ENCODE results near the gene RUNX1.
"Not testable (repeated sequence)": the region's sequence is repeated elsewhere in the genome, so short reads cannot be mapped to it uniquely, and the experiment has no call there.

RUNX1 gene

DNA sequence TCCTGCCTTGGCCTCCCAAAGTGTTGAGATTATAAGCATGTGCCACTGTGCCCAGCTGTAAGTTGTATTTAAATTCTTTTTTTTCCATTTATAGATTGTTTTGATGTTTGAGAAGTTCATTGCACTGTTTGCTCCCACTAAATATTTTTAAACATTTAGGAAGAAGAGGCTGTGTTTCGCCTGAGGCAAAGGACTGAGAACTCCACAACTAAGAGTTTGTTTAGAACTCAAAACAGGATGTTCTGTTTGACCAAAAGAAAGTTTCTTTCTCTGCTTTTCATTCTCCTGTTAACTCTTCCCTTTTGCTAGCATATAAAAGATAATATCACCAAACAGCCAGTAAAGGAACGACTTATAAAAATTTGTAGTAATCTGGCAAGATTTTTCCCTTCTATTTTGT lies 87.0 kb downstream of the RUNX1 start:
- TF ChIP-seq CTCF (IDR thresholded peaks at IDR 0.05; ENCODE audit: low read depth, low read length, missing control alignments), result no peak
- DNase-seq (ENCODE audit: low read depth), result no peak
- no peak overlapping the region for H3K4me3 ChIP-seq (ENCODE audit: low read depth, low read length)

DNA sequence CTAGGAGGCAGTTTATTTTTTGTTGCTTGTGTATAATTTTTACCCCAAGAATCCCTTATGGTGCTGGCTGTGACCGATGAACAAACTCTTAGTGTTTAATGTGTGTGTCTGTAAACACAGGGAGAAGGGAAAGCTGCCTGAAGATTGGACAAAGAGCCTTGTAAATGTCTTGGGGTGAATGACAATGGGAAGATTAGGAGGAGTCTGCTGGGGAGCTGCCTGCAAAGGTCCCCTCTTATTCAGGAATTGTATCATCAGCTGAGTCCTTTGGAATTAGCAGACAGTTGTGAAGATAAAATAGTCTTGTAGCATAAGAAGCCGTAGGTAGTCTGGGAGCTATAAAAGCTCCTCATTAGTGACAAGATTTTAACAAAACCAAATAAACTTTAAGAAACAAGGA lies 88.4 kb downstream of the RUNX1 start:
- no peak for TF ChIP-seq CTCF (IDR thresholded peaks at IDR 0.05; ENCODE audit: low read depth, low read length, missing control alignments)
- DNase-seq (ENCODE audit: low read depth), result no peak
- no peak overlapping the region for H3K4me3 ChIP-seq (ENCODE audit: low read depth, low read length)

DNA sequence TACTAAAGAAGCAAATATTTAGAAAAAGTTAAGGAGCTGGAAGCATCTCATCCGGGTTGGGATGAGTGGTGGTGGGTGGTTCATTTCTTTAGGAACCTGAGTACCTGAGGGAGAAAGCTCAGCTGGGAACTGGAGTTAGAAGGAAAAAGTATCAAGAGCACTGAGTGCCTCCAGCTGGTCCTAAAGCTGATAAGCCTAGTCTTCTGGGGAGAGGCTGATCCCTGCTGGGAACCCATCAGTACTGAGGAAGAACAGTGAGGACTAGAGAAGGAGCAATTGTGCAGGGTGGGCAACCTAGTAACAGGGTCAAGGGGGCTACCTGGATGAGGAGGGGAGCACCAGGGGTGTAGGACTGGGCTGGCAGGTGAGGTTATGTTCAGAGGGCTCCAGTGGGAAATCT lies 89.5 kb downstream of the RUNX1 start:
- H3K4me3 ChIP-seq (ENCODE audit: low read depth, low read length), result no peak overlapping the region
- TF ChIP-seq CTCF (IDR thresholded peaks at IDR 0.05; ENCODE audit: low read depth, low read length, missing control alignments), result no peak
- no peak for DNase-seq (ENCODE audit: low read depth)

DNA sequence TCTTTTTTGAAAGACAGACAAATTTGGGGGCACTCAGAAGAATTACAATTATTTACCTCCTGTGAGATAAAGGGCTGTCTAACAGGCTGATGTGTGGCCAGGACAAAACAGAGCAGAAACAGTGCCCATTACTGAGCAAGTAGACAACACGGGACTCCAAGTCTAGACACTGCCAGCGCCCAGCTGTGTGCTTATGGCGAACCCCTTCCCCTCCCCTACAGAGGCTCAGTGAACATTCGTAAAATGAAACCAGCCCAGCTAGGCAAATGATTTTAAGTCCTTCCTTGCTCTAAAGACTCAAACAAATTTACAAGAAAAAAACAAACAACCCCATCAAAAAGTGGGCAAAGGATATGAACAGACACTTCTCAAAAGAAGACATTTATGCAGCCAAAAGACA lies 91.1 kb downstream of the RUNX1 start:
- no peak overlapping the region for H3K4me3 ChIP-seq (ENCODE audit: low read depth, low read length)
- no peak for TF ChIP-seq CTCF (IDR thresholded peaks at IDR 0.05; ENCODE audit: low read depth, low read length, missing control alignments)
- DNase-seq (ENCODE audit: low read depth), result no peak

DNA sequence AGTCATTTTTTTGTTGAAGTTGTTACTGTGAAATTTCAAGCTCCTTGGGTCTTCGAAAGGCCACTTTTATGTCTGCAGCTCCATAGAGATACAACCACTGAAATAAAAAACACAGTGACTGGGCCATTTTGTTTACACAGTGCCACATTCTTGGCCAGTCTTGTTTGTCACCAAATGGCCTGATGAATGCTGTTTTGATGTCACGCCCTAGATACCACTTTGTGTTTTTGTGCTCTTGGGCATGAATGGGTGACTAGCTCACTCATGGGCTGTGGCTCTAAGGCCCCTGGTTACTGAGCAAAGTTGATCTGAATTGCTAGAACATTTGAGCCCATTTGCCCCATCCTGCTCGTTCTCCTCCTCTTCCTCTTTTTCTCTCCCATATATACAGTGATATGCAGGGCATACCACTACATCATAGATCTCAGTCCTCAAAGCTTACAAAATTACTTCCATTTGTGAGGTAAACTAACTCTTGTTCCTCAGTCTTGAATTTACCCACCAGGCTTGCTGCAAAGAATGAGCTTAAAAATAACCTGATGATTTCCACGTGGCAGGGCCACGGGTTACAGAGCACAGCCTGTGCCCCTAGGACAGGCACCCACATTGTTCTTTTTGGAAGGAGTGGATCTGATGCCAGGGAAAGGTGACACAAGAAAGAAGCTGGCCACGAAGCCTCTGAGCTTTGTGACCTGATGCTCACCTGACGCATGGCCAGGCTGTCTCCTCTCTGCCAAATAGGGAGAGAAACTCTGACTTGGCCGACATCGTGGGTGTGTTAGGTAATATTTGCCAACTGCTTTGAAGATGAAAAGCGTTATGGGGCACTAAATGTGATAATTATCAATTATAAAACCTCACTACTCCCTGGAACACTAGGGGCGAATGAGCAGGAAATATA lies 92.4 kb downstream of the RUNX1 start:
- TF ChIP-seq CTCF (IDR thresholded peaks at IDR 0.05; ENCODE audit: low read depth, low read length, missing control alignments), result no peak
- no peak for DNase-seq (ENCODE audit: low read depth)
- H3K4me3 ChIP-seq (ENCODE audit: low read depth, low read length), result no peak overlapping the region

DNA sequence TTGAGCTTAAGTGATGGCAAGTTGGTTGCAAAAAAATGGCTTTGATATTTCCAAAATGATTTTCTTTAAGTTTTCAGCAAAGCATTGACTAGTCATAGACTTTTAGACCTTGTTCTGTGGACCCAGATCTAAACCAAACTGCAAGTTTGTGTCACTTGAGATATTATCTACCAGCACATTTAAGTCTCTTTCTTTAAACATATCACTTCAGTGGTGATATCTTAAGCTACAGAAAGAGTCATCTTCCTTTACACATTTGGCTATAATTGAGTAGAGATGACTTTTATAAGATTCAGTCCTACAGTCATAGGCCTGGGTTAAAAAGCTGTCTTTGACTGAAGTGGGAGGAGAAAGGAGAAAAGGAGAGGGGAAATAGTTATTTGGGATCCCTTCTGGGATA lies 95.2 kb downstream of the RUNX1 start:
- DNase-seq (ENCODE audit: low read depth), result no peak
- TF ChIP-seq CTCF (IDR thresholded peaks at IDR 0.05; ENCODE audit: low read depth, low read length, missing control alignments), result no peak
- no peak overlapping the region for H3K4me3 ChIP-seq (ENCODE audit: low read depth, low read length)

GRCh38 chr21:34952701-34953100 lies 96.4 kb downstream of the RUNX1 start:
- TF ChIP-seq CTCF (IDR thresholded peaks at IDR 0.05; ENCODE audit: low read depth, low read length, missing control alignments), result no peak
- no peak for DNase-seq (ENCODE audit: low read depth)
- H3K4me3 ChIP-seq (ENCODE audit: low read depth, low read length), result no peak overlapping the region

- not testable (repeated sequence) for DNase-seq (ENCODE audit: low read depth); H3K4me3 ChIP-seq (ENCODE audit: low read depth, low read length)
Observed at GRCh38 chr21:34951868-34952267, 97.2 kb downstream of the RUNX1 start.

All from GM12864 (cell line).